Ovary (tissue), 3 donors: ENCODE measurements around the gene CYP4B1.
"Not testable (repeated sequence)": the region's sequence is repeated elsewhere in the genome, so short reads cannot be mapped to it uniquely, and the experiment has no call there.

Experiments
- CTCF ChIP-seq, 3 donors: fragments of 450-650 bp in 2 of 3; fragments of 200-600 bp in 1 of 3; IDR thresholded peaks; one replicate each; pipeline versions ENCODE4 v1.5.1 to v1.8.0; 2016 to 2022; ENCODE audit warnings: antibody characterized with exemption in 3 of 3, mild to moderate bottlenecking in 1 of 3
- POLR2A ChIP-seq: fragments of 450-650 bp; IDR thresholded peaks from one replicate; pipeline ENCODE4 v1.6.1; 2017; ENCODE audit warnings: antibody characterized with exemption, mild to moderate bottlenecking, moderate library complexity
- donor health status: DM: no; HTN: no; CAD: no.

- TF ChIP-seq CTCF (IDR thresholded peaks at IDR 0.05); POLR2A: not testable (repeated sequence)
Measured at GRCh38 chr1:46857660-46858065, 58.8 kb downstream of the CYP4B1 start.
